Activated T-cell treated with anti-CD3 and anti-CD28 coated beads for 48 hours (primary cell): ENCODE data around the gene PIGT.

Experiments used
- DNase-seq: peaks from one replicate; pipeline ENCODE4 v3.0.0-alpha.2; 2020; ENCODE audit warnings: low read depth

Gene PIGT

GRCh38 chr20:45415822-45416637 lies at the start of gene PIGT:
PIGT (plus strand) TSS chr20:45416141; CDS start chr20:45416157, 16 bp downstream.
- DNase-seq = peak; percentile 81

- no peak for DNase-seq
Measured at GRCh38 chr20:45366192-45366591, 49.7 kb upstream of the PIGT start.

GRCh38 chr20:45366631-45367030 lies 49.3 kb upstream of the PIGT start:
- no peak for DNase-seq

GRCh38 chr20:45367126-45367525 lies 48.8 kb upstream of the PIGT start:
- DNase-seq = no peak

- no peak for DNase-seq
Measured at GRCh38 chr20:45368221-45368980, 47.5 kb upstream of the PIGT start.

GRCh38 chr20:45370571-45371160 lies 45.3 kb upstream of the PIGT start:
- no peak for DNase-seq

GRCh38 chr20:45372241-45372640 lies 43.7 kb upstream of the PIGT start:
- DNase-seq = no peak

GRCh38 chr20:45372646-45373352 lies 43.1 kb upstream of the PIGT start:
- DNase-seq = no peak

- DNase-seq = peak; percentile 87
Measured at GRCh38 chr20:45373353-45374100, 42.4 kb upstream of the PIGT start.

GRCh38 chr20:45374101-45374467 lies 41.9 kb upstream of the PIGT start:
- DNase-seq = no peak

GRCh38 chr20:45374966-45375365 lies 41.0 kb upstream of the PIGT start:
- no peak for DNase-seq

GRCh38 chr20:45377269-45377668 lies 38.7 kb upstream of the PIGT start:
- no peak for DNase-seq

- DNase-seq = no peak
Measured at GRCh38 chr20:45378191-45378590, 37.8 kb upstream of the PIGT start, which contains the start of gene TP53TG5. TP53TG5 (minus strand) TSS chr20:45378325; CDS start chr20:45378236, 89 bp downstream.

GRCh38 chr20:45387274-45387673 lies 28.7 kb upstream of the PIGT start:
- no peak for DNase-seq

GRCh38 chr20:45390931-45391330 lies 25.0 kb upstream of the PIGT start:
- no peak for DNase-seq

- no peak for DNase-seq
Measured at GRCh38 chr20:45391559-45391958, 24.4 kb upstream of the PIGT start.

GRCh38 chr20:45392733-45393132 lies 23.2 kb upstream of the PIGT start:
- DNase-seq = no peak

- DNase-seq = no peak
Measured at GRCh38 chr20:45394221-45395113, 21.5 kb upstream of the PIGT start.

GRCh38 chr20:45395114-45395415 lies 20.9 kb upstream of the PIGT start:
- DNase-seq = no peak

GRCh38 chr20:45399018-45399417 lies 16.9 kb upstream of the PIGT start:
- DNase-seq = no peak
